DMS153 treated with DMSO at 0.1 percent for 48 hours (cell line): ENCODE measurements around the gene SLC24A3.

Experiments
- DNase-seq: peaks from one replicate; lab custom pipeline; 2025; ENCODE audit not compliant: unreplicated experiment; lab: John Stamatoyannopoulos, UW

The SLC24A3 gene

GRCh38 chr20:19269737-19270340, 57.4 kb downstream of the SLC24A3 start:
- DNase-seq = no peak

- DNase-seq = no peak
These were observed 59.6 kb downstream of the SLC24A3 start for GRCh38 chr20:19271879-19272651.

- no peak for DNase-seq
These were observed 60.7 kb downstream of the SLC24A3 start for GRCh38 chr20:19272976-19273654.

- DNase-seq = no peak
These were observed 61.6 kb downstream of the SLC24A3 start for GRCh38 chr20:19274001-19274400.

- no peak for DNase-seq
These were observed 62.1 kb downstream of the SLC24A3 start for GRCh38 chr20:19274412-19275015.

GRCh38 chr20:19275038-19275629, 62.7 kb downstream of the SLC24A3 start:
- no peak for DNase-seq

GRCh38 chr20:19275630-19276071, 63.2 kb downstream of the SLC24A3 start:
- DNase-seq = peak; percentile 54

- DNase-seq = no peak
These were observed 64.9 kb downstream of the SLC24A3 start for GRCh38 chr20:19277381-19277780.

GRCh38 chr20:19283490-19284025, 71.1 kb downstream of the SLC24A3 start:
- no peak for DNase-seq

GRCh38 chr20:19284400-19285178, 72.1 kb downstream of the SLC24A3 start:
- DNase-seq = no peak

- no peak for DNase-seq
These were observed 73.0 kb downstream of the SLC24A3 start for GRCh38 chr20:19285436-19285835.

- no peak for DNase-seq
These were observed 75.6 kb downstream of the SLC24A3 start for GRCh38 chr20:19288061-19288460.

GRCh38 chr20:19288636-19289035, 76.2 kb downstream of the SLC24A3 start:
- no peak for DNase-seq

- DNase-seq = no peak
These were observed 77.0 kb downstream of the SLC24A3 start for GRCh38 chr20:19289451-19289850.

- DNase-seq = no peak
These were observed 78.8 kb downstream of the SLC24A3 start for GRCh38 chr20:19291024-19291817.

- no peak for DNase-seq
These were observed 79.3 kb downstream of the SLC24A3 start for GRCh38 chr20:19291818-19292132.

GRCh38 chr20:19292254-19292653, 79.8 kb downstream of the SLC24A3 start:
- no peak for DNase-seq

- no peak for DNase-seq
These were observed 82.6 kb downstream of the SLC24A3 start for GRCh38 chr20:19295076-19295475.

- no peak for DNase-seq
These were observed 86.2 kb downstream of the SLC24A3 start for GRCh38 chr20:19298652-19299051.

GRCh38 chr20:19300395-19300794, 88.0 kb downstream of the SLC24A3 start:
- no peak for DNase-seq
